Effector CD8-positive, alpha-beta T cell (primary cell): ENCODE measurements around the gene KLF17.

Experiments used
- DNase-seq: peaks from one replicate; lab custom pipeline; 2025; lab: John Stamatoyannopoulos, UW

KLF17 gene

GRCh38 chr1:44152692-44153091 lies 34.1 kb downstream of the KLF17 start:
- DNase-seq: no peak

- DNase-seq: no peak
Observed at GRCh38 chr1:44154049-44154448, 35.4 kb downstream of the KLF17 start.

GRCh38 chr1:44157903-44158302 lies 39.3 kb downstream of the KLF17 start:
- DNase-seq: no peak

- DNase-seq: no peak
Observed at GRCh38 chr1:44158871-44159270, 40.2 kb downstream of the KLF17 start.

GRCh38 chr1:44161546-44161945 lies 42.9 kb downstream of the KLF17 start:
- DNase-seq: no peak

DNA sequence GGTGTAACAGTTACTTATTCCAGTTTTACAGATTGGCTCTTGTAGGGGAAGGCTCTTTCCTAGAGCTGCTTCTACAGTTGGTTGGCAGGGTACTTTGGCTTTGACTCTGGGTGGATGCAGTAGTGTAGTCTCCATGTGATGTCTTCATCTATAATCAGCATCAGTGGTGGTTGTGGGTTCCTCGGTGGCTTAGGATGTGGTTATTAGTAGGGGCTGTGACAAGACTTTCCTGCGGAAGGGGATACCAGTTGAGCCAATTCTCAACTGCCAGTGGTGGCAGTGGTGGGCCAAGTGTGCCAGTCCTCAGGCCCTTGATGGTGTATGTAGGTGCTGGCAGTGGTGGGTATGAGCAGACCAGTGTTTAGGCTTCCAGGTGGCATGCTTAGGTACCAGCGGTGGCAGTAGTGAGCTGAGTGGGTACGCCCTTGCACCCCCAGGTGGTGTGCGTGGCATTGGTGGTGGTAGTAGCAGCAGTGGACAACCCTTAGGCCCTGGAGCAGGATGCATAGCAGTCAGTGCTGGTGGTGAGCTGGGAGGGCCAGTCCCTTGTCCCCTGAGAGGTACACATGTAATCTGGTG lies 50.0 kb downstream of the KLF17 start:
- DNase-seq: no peak

DNA sequence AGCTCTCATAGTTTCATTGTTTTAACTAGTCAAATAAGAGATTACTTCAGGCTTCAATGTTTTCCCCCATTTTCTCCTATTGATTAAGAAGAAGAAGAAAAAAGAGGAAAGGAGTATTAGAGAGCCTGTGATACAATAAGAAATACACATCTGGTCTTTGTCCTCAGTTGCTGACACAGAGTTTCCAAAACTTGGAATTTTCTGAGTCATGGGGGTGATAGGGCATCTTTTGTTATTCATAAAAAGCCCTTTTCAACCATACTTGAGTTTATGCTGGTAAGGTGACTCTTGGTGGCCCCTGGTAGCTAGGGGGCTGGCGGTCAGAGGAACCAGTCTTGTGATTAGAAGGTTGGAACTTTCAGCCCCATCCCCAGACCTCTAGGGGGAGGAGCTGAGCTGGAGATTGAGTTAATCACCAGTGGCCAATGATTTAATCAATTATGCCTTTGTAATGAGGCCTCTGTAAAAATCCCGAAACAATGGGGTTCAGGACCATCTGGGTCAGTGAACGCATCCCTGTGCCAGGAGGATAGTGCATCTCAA lies 51.7 kb downstream of the KLF17 start:
- DNase-seq: no peak

DNA sequence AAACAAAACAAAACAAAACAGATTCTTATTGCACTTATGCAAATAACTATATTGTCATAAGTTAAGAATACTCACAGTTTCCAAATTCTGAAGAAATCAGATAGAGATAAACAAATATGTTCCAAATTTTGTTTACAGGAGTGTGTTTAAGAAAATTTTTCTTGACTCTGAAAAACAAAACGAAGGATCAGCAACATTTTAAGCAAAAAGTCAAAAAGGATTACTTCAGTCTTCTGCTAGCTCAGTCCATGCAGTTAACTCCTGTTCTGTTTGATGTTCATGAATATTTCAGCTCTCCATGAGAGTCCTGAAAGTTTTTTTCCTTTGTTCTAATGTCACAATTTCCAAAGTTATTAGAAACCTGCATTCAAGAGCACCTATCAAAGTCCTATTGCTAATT lies 56.0 kb downstream of the KLF17 start:
- no peak for DNase-seq
